ENCODE results near the gene STAT3.

Gene STAT3

DNA sequence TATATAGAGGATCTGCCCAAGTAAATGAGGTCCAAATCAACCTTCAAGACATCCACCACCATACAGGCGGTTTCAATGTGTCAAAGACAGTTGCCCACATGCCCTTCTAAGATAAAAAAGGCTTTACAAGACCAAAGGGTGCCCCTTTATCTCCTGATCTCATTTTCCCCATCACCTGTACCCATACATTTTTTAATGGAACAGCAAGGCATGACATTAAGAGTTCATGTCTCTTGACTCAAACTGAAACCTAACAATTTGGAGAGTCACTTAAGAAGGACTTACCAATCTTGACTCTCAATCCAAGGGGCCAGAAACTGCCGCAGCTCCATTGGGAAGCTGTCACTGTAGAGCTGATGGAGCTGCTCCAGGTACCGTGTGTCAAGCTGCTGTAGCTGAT is 40.1 kb downstream of the STAT3 start:
- no peak overlapping the region for H3K27ac ChIP-seq
- H3K4me2 ChIP-seq = no peak overlapping the region
- H3K4me3 ChIP-seq = no peak overlapping the region
- TF ChIP-seq Cebpa-rat (IDR thresholded peaks at IDR 0.05) = no peak
- H4K20me1 ChIP-seq = peaks cover 59% of the 10 kb centered on the region
- peaks cover 33% of the 10 kb centered on the region for H3K36me3 ChIP-seq
- no peaks in the 10 kb centered on the region for H3K27me3 ChIP-seq
- H3K9me3 ChIP-seq = no peaks in the 10 kb centered on the region
- no peak overlapping the region for H3K9ac ChIP-seq
- H3K4me1 ChIP-seq = no peaks in the 10 kb centered on the region

DNA sequence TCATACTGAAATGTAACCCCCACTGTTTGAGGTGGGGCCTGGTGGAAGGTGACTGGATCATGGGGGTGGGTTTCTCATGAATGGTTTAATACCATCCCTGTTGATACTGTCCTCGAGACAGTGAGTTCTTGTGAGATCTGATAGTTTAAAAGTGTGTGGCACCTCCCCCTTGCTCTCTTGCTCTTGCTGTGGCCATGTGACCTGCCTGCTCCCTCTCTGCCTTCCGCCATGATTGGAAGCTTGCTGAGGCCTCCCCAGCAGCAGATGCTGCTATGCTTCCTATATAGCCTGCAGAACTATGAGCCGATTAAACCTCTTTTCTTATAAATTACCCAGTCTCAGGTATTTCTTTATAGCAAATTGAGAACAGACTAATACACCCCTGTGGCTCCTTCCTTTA is 40.6 kb downstream of the STAT3 start:
- Histone ChIP-seq H3K27ac (no peak overlapping the region), H3K4me1 (no peaks in the 10 kb centered on the region), H3K36me3 (peaks cover 37% of the 10 kb centered on the region), H3K9ac (no peak overlapping the region), H3K27me3 (no peaks in the 10 kb centered on the region), H3K4me3 (no peak overlapping the region), H3K9me3 (no peaks in the 10 kb centered on the region), H3K4me2 (no peak overlapping the region), H4K20me1 (peaks cover 59% of the 10 kb centered on the region)
- no peak for TF ChIP-seq Cebpa-rat (IDR thresholded peaks at IDR 0.05)

DNA sequence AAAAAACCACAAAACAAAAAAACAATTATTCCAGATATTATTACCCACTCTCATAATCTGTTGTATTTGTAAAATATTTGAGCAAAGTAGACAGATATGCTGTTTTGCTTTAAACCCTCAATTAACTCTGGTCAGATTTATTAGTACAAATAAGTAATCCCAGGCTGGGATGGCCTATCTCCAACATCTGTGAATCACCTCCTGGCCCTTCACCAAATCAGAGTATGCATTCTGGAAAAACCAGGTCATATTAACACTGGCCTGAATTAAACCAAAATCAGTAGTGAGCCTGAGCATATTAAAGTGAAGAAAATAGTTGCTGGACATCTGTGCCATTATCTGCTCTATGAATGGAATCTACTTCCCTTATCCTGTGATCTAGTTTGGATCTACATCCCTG is 41.0 kb downstream of the STAT3 start:
- no peaks in the 10 kb centered on the region for H3K4me1 ChIP-seq
- H3K4me2 ChIP-seq = no peak overlapping the region
- H4K20me1 ChIP-seq = peaks cover 56% of the 10 kb centered on the region
- no peaks in the 10 kb centered on the region for H3K27me3 ChIP-seq
- H3K4me3 ChIP-seq = no peak overlapping the region
- H3K36me3 ChIP-seq = peaks cover 41% of the 10 kb centered on the region
- H3K27ac ChIP-seq = no peak overlapping the region
- no peak for TF ChIP-seq Cebpa-rat (IDR thresholded peaks at IDR 0.05)
- H3K9me3 ChIP-seq = no peaks in the 10 kb centered on the region
- no peak overlapping the region for H3K9ac ChIP-seq

DNA sequence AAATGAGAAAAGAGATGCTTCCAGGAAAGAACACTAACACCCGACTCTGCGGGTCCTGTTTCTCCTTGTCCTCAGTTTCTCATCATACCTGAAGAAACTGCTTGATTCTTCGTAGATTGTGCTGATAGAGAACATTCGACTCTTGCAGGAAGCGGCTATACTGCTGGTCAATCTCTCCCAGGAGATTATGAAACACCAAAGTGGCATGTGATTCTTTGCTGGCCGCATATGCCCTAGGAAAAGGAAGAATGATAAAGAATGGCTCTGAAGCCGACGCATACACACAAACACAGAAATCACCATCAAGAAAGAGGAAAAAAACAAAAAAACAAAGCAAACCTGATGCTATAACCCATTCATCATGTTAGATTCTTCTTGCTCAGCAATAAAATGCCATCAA is 41.8 kb downstream of the STAT3 start:
- no peaks in the 10 kb centered on the region for H3K27me3 ChIP-seq
- no peak overlapping the region for H3K27ac ChIP-seq
- H3K9ac ChIP-seq = no peak overlapping the region
- H3K4me3 ChIP-seq = no peak overlapping the region
- no peaks in the 10 kb centered on the region for H3K4me1 ChIP-seq
- H4K20me1 ChIP-seq = peaks cover 50% of the 10 kb centered on the region
- H3K4me2 ChIP-seq = no peak overlapping the region
- TF ChIP-seq Cebpa-rat (IDR thresholded peaks at IDR 0.05) = no peak
- peaks cover 48% of the 10 kb centered on the region for H3K36me3 ChIP-seq
- H3K9me3 ChIP-seq = no peaks in the 10 kb centered on the region

DNA sequence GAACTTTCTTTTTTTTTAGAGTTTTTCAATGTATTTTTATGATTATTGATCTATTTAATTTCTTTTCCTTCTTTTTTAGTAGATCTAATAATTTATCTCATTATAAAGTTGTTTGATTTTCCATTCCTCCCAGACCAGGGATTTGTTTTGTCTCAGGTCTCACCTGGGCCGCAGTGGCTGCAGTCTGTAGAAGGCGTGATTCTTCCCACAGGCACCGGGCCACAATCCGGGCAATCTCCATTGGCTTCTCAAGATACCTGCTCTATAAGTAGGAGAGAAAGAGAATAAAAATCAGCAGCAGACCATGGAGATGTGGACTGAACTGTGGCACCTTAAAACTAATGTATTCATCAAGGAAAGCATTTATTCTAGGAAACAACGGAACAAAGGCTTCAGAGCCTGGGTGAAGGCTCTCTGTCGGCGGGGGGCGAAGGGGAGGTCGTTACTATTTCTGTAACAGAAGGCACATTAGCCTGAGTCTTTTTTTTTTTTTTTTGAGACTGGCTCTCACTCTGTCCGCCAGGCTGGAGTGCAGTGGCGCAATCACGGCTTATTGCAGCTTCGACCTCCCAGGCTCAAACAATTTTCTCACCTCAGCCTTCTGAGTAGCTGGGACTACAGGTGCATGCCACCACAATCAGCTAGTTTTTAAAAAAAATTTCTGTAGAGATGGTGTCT is 42.7 kb downstream of the STAT3 start:
- no peak for TF ChIP-seq Cebpa-rat (IDR thresholded peaks at IDR 0.05)
- Histone ChIP-seq H3K4me1 (no peaks in the 10 kb centered on the region), H3K27me3 (no peaks in the 10 kb centered on the region), H4K20me1 (peaks cover 40% of the 10 kb centered on the region), H3K4me2 (no peak overlapping the region), H3K4me3 (no peak overlapping the region), H3K36me3 (peaks cover 58% of the 10 kb centered on the region), H3K27ac (no peak overlapping the region), H3K9me3 (no peaks in the 10 kb centered on the region), H3K9ac (no peak overlapping the region)

DNA sequence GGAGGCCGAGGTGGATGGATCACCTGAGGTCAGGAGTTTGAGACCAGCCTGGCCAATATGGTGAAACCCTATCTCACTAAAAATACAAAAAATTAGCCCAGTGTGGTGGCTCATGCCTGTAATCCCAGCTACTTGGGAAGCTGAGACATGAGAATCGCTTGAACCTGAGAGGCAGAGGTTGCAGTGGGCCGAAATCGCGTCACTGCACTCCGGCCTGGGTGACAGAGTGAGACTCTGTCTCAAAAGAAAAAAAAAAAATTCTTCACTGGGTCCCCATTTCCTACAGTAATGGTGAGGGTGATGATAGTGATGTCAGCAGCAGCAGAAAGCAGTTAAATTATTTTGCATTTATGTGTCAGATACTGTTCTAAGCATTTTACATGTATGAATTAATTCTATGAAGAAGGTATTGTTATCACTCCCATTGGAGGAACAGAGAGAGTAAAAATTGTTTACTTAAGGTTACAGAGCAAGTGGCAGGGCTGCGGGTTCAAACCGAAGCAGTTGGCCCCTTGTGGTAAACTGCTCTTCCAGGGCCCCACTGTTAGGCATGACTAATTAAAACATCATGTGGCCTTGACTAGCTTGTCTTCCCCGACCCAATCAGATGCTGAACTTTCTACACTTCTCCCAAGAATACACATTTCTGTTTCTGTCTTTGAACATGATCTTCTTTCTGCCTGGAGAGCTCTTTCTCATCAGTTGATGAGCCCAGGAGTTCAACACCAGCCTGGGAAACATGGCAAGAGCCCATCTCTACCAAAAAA is 45.8 kb downstream of the STAT3 start:
- no peak overlapping the region for H3K4me2 ChIP-seq
- peaks cover 10% of the 10 kb centered on the region; the same call in 1 of the 2 replicates for H4K20me1 ChIP-seq
- TF ChIP-seq Cebpa-rat (IDR thresholded peaks at IDR 0.05) = no peak
- no peaks in the 10 kb centered on the region for H3K27me3 ChIP-seq
- H3K9me3 ChIP-seq = no peaks in the 10 kb centered on the region
- H3K4me1 ChIP-seq = peaks cover 5% of the 10 kb centered on the region; the same call in 1 of the 2 replicates
- peaks cover 82% of the 10 kb centered on the region for H3K36me3 ChIP-seq
- H3K27ac ChIP-seq = no peak overlapping the region
- no peak overlapping the region for H3K9ac ChIP-seq
- H3K4me3 ChIP-seq = no peak overlapping the region

DNA sequence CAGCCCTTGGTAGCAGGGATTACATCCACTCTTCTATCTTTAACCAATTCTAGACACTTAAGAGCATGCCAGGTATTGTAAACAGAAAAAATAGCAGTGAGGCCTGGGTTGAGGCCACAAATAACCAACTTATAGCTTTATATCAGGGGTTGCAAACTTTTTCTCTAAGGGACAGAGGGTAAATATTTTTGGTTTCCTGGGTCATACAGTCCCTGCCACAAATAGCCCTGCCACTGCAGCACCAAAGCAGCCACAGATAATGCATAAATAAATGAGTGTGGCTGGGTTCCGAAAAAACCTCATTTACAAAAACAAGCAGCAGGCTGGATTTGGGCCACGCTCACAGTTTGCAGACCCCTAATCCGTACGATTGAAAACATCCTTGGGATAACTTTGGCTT is 46.7 kb downstream of the STAT3 start:
- Histone ChIP-seq H3K4me2 (no peak overlapping the region), H3K4me1 (peaks cover 5% of the 10 kb centered on the region; the same call in 1 of the 2 replicates), H3K4me3 (no peak overlapping the region), H3K27me3 (no peaks in the 10 kb centered on the region), H3K27ac (no peak overlapping the region), H3K9ac (no peak overlapping the region), H3K36me3 (peaks cover 87% of the 10 kb centered on the region), H3K9me3 (no peaks in the 10 kb centered on the region), H4K20me1 (peaks cover 2% of the 10 kb centered on the region; the same call in 1 of the 2 replicates)
- TF ChIP-seq Cebpa-rat (IDR thresholded peaks at IDR 0.05) = no peak

DNA sequence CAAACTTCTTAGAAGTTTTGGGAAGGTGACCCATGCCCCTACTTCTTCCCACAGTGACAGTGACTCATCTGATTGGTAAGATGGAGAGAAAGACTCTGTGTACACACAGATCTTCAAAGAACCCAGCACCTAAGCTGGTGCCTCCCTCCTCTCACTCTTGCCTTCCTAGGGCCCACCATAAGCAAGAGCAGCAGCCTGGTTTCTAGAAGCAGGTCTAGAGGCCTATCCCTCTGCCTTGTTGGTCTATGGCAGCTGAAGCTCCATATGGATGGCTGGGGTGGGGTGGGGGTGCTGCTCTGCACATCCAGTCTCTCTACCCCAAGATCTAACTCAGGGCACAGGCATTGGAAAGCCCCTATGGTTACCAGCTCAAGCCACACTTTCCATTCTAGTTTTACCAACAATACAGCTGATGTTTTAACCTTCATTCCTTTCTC is 47.5 kb downstream of the STAT3 start:
- Histone ChIP-seq H3K9ac (no peak overlapping the region), H3K9me3 (no peaks in the 10 kb centered on the region), H3K4me3 (no peak overlapping the region), H3K4me1 (peaks cover 5% of the 10 kb centered on the region; the same call in 1 of the 2 replicates), H3K27ac (no peak overlapping the region), H3K4me2 (no peak overlapping the region), H3K36me3 (peaks cover 85% of the 10 kb centered on the region), H3K27me3 (no peaks in the 10 kb centered on the region), H4K20me1 (no peaks in the 10 kb centered on the region)
- no peak for TF ChIP-seq Cebpa-rat (IDR thresholded peaks at IDR 0.05)

DNA sequence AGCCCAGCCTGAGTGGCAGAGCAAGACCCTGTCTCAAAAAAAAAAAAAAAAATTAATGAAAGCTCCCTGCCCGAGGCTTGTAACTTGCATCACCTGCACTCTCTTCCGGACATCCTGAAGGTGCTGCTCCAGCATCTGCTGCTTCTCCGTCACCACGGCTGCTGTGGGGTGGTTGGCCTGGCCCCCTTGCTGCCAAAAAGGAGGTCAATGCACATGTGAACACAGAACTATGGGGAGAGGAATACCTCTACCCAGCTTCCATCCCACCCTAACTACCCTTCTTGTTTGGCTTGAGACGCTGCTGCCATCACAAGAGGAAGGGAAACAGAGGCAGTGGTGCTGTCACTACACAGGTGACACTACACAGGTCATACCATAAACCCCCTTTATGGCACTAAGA is 49.0 kb downstream of the STAT3 start:
- Histone ChIP-seq H3K36me3 (peaks cover 88% of the 10 kb centered on the region), H3K27me3 (no peaks in the 10 kb centered on the region), H3K27ac (no peak overlapping the region), H3K4me1 (peaks cover 5% of the 10 kb centered on the region; the same call in 1 of the 2 replicates), H3K9ac (no peak overlapping the region), H4K20me1 (no peaks in the 10 kb centered on the region), H3K4me2 (no peak overlapping the region), H3K4me3 (no peak overlapping the region), H3K9me3 (no peaks in the 10 kb centered on the region)
- no peak for TF ChIP-seq Cebpa-rat (IDR thresholded peaks at IDR 0.05)

DNA sequence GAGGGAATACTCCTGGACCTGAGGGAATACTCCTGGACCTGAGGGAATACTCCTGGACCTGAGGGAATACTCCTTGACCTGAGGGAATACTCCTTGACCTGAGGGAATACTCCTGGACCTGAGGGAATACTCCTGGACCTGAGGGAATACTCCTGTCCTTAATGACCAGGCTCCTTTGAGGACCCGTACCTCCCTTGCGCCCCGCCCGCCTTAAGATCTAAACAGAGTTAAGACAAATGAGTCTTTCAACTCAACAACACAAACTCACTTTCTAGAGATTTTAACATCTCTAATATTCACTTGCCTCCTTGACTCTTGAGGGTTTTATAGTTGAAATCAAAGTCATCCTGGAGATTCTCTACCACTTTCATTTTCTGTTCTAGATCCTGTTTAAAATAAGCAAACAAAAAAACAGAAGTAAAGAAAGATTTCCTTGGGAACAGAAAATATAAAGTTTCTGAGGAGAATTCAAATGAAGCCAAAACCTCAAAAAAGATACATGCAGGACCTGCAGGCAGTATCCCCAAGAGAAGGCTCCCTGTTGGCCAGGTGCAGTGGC is 49.7 kb downstream of the STAT3 start:
- Histone ChIP-seq H3K4me1 (peaks cover 5% of the 10 kb centered on the region; the same call in 1 of the 2 replicates), H4K20me1 (no peaks in the 10 kb centered on the region), H3K9me3 (no peaks in the 10 kb centered on the region), H3K27me3 (no peaks in the 10 kb centered on the region), H3K36me3 (peaks cover 88% of the 10 kb centered on the region), H3K9ac (no peak overlapping the region), H3K4me3 (no peak overlapping the region), H3K4me2 (no peak overlapping the region), H3K27ac (no peak overlapping the region)
- TF ChIP-seq Cebpa-rat (IDR thresholded peaks at IDR 0.05) = no peak

Data from BLaER1 (cell line).